Astrocyte (in vitro differentiated cells and primary cell): Measurements from ENCODE around the gene EYS. TPM values are rescaled to one million over a fixed set of nuclear protein-coding genes. Genes with fewer than 3 reads are reported as not detected.
"Not testable (repeated sequence)": the region's sequence is repeated elsewhere in the genome, so short reads cannot be mapped to it uniquely, and the experiment has no call there.

Source experiments
- DNase-seq: peaks from one replicate; pipeline ENCODE4 v3.0.0-alpha.2; 2010; ENCODE audit warnings: low read depth
- FAIRE-seq: peaks from 2 replicates; lab custom pipeline; 2011; peaks lifted over from hg19 to GRCh38; lab: Jason Lieb, UNC
- H2AFZ ChIP-seq: 2 replicates; pipeline ENCODE4 v1.6.0; 2012; ENCODE audit warnings: low read depth, low read length, inconsistent platforms
- H3K27ac ChIP-seq: 2 replicates; pipeline ENCODE4 v1.5.1; 2011; ENCODE audit warnings: low read depth, low read length, inconsistent platforms
- H3K27me3 ChIP-seq: 2 replicates; pipeline ENCODE4 v1.6.0; 2011; ENCODE audit warnings: low read length, inconsistent platforms; ENCODE audit not compliant: insufficient read depth
- H3K36me3 ChIP-seq: 2 replicates; pipeline ENCODE4 v1.5.1; 2011; ENCODE audit warnings: low read length, inconsistent platforms; ENCODE audit not compliant: insufficient read depth
- H3K4me1 ChIP-seq: 2 replicates; pipeline ENCODE4 v1.5.1; 2011; ENCODE audit warnings: low read length, inconsistent platforms; ENCODE audit not compliant: insufficient read depth
- H3K4me2 ChIP-seq: 2 replicates; pipeline ENCODE4 v1.6.0; 2012; ENCODE audit warnings: low read length, inconsistent platforms
- H3K4me3 ChIP-seq: 2 replicates; pipeline ENCODE4 v1.5.1; 2011; ENCODE audit warnings: low read depth, mild to moderate bottlenecking, low read length, inconsistent platforms; ENCODE audit not compliant: insufficient read depth
- H3K79me2 ChIP-seq: 2 replicates; pipeline ENCODE4 v1.6.0; 2012; ENCODE audit warnings: mild to moderate bottlenecking, low read length, inconsistent platforms; ENCODE audit not compliant: insufficient read depth
- H3K9ac ChIP-seq: 2 replicates; pipeline ENCODE4 v1.6.0; 2012; ENCODE audit warnings: mild to moderate bottlenecking, low read length, inconsistent platforms
- H3K9me3 ChIP-seq: 2 replicates; pipeline ENCODE4 v1.5.1; 2012; ENCODE audit warnings: low read depth, mild to moderate bottlenecking, low read length, inconsistent platforms; ENCODE audit not compliant: insufficient read depth
- H4K20me1 ChIP-seq: 2 replicates; pipeline ENCODE4 v1.6.0; 2012; ENCODE audit warnings: low read length, inconsistent platforms; ENCODE audit not compliant: insufficient read depth
- H3K27ac Mint-ChIP-seq: one replicate; pipeline ENCODE4 v1.8.0; 2021; ENCODE audit warnings: mild to moderate bottlenecking, mixed read lengths; ENCODE audit not compliant: unreplicated experiment
- H3K27me3 Mint-ChIP-seq: one replicate; pipeline ENCODE4 v1.8.0; 2021; ENCODE audit warnings: low read depth, mixed read lengths; ENCODE audit not compliant: unreplicated experiment
- H3K36me3 Mint-ChIP-seq: one replicate; pipeline ENCODE4 v1.8.0; 2021; ENCODE audit warnings: low read depth, mixed read lengths; ENCODE audit not compliant: unreplicated experiment
- H3K4me1 Mint-ChIP-seq: one replicate; pipeline ENCODE4 v1.8.0; 2021; ENCODE audit warnings: low read depth, mixed read lengths; ENCODE audit not compliant: unreplicated experiment
- H3K4me3 Mint-ChIP-seq: one replicate; pipeline ENCODE4 v1.8.0; 2021; ENCODE audit warnings: mild to moderate bottlenecking, moderate library complexity, mixed read lengths; ENCODE audit not compliant: unreplicated experiment
- H3K9me3 Mint-ChIP-seq: one replicate; pipeline ENCODE4 v1.8.0; 2021; ENCODE audit warnings: mild to moderate bottlenecking, mixed read lengths; ENCODE audit not compliant: unreplicated experiment
- EZH2 ChIP-seq: IDR thresholded peaks from 2 replicates; pipeline ENCODE4 v1.6.1; 2012; ENCODE audit warnings: mild to moderate bottlenecking, low read length, inconsistent platforms; ENCODE audit not compliant: insufficient read depth
- total RNA-seq: library from RNA; stranded (reverse); gene quantifications from 2 replicates; pipeline ENCODE4 v1.2.1, GENCODE V29; 2021
- TF ChIP-seq, protein P1 (sequence below): IDR thresholded peaks from 2 replicates; pipeline ENCODE4 v1.5.1; 2011; ENCODE audit warnings: low read depth, mild to moderate bottlenecking, inconsistent platforms, low read length, moderate library complexity; ENCODE audit not compliant: insufficient read depth

The EYS gene
- total RNA-seq, 1 donor from 2014 or later = 0.16 TPM

- FAIRE-seq = no peak
Measured at GRCh38 chr6:63742060-63742459, 1965.0 kb downstream of the EYS start.

GRCh38 chr6:63740709-63741108 lies 1966.3 kb downstream of the EYS start:
- Mint-ChIP-seq H3K9me3 (peaks cover 2% of the 10 kb centered on the region), H3K4me3 (no peak overlapping the region), H3K27me3 (no peaks in the 10 kb centered on the region), H3K27ac (no peak overlapping the region), H3K4me1 (peaks cover 12% of the 10 kb centered on the region), H3K36me3 (no peaks in the 10 kb centered on the region)
- Histone ChIP-seq H3K9me3 (no peaks in the 10 kb centered on the region), H3K27me3 (no peaks in the 10 kb centered on the region), H3K4me2 (peak overlapping the region; percentile 20), H3K4me3 (no peak overlapping the region), H3K27ac (no peak overlapping the region), H3K9ac (no peak overlapping the region), H3K4me1 (peaks cover 7% of the 10 kb centered on the region), H2AFZ (no peak overlapping the region), H3K79me2 (no peaks in the 10 kb centered on the region), H4K20me1 (no peaks in the 10 kb centered on the region), H3K36me3 (no peaks in the 10 kb centered on the region)
- FAIRE-seq (peak; percentile 43), DNase-seq (peak; percentile 89)
- TF ChIP-seq EZH2 = no peak
- TF ChIP-seq, protein P1, sequence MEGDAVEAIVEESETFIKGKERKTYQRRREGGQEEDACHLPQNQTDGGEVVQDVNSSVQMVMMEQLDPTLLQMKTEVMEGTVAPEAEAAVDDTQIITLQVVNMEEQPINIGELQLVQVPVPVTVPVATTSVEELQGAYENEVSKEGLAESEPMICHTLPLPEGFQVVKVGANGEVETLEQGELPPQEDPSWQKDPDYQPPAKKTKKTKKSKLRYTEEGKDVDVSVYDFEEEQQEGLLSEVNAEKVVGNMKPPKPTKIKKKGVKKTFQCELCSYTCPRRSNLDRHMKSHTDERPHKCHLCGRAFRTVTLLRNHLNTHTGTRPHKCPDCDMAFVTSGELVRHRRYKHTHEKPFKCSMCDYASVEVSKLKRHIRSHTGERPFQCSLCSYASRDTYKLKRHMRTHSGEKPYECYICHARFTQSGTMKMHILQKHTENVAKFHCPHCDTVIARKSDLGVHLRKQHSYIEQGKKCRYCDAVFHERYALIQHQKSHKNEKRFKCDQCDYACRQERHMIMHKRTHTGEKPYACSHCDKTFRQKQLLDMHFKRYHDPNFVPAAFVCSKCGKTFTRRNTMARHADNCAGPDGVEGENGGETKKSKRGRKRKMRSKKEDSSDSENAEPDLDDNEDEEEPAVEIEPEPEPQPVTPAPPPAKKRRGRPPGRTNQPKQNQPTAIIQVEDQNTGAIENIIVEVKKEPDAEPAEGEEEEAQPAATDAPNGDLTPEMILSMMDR = no peak

More at GRCh38 chr6:63742060-63742459, 1965.0 kb downstream of the EYS start:
- peaks cover 2% of the 10 kb centered on the region for H3K9me3 Mint-ChIP-seq
- Histone ChIP-seq H3K36me3 (no peaks in the 10 kb centered on the region), H3K27me3 (no peaks in the 10 kb centered on the region), H3K9ac (no peak overlapping the region), H3K27ac (no peak overlapping the region), H2AFZ (no peak overlapping the region), H3K4me2 (no peak overlapping the region), H4K20me1 (no peaks in the 10 kb centered on the region), H3K4me1 (peaks cover 7% of the 10 kb centered on the region), H3K9me3 (no peaks in the 10 kb centered on the region), H3K4me3 (no peak overlapping the region), H3K79me2 (no peaks in the 10 kb centered on the region)
- H3K36me3 Mint-ChIP-seq = no peaks in the 10 kb centered on the region
- no peak overlapping the region for H3K4me3 Mint-ChIP-seq
- TF ChIP-seq, protein P1 = no peak
- H3K4me1 Mint-ChIP-seq = peaks cover 12% of the 10 kb centered on the region
- no peaks in the 10 kb centered on the region for H3K27me3 Mint-ChIP-seq
- DNase-seq = no peak
- no peak overlapping the region for H3K27ac Mint-ChIP-seq

- H3K79me2 ChIP-seq = no peaks in the 10 kb centered on the region
- no peaks in the 10 kb centered on the region for H3K9me3 ChIP-seq
- no peak overlapping the region for H3K4me2 ChIP-seq
- H3K27me3 Mint-ChIP-seq = no peaks in the 10 kb centered on the region
- no peaks in the 10 kb centered on the region for H4K20me1 ChIP-seq
- no peak overlapping the region for H3K4me3 Mint-ChIP-seq
- H3K36me3 Mint-ChIP-seq = no peaks in the 10 kb centered on the region
- peaks cover 2% of the 10 kb centered on the region for H3K9me3 Mint-ChIP-seq
- no peak overlapping the region for H3K9ac ChIP-seq
- no peak overlapping the region for H2AFZ ChIP-seq
- H3K4me1 ChIP-seq = peaks cover 7% of the 10 kb centered on the region
- no peaks in the 10 kb centered on the region for H3K36me3 ChIP-seq
- H3K4me3 ChIP-seq = no peak overlapping the region
- DNase-seq (no peak), FAIRE-seq (no peak)
- no peak for TF ChIP-seq EZH2
- TF ChIP-seq, protein P1 = no peak
- H3K4me1 Mint-ChIP-seq = peaks cover 12% of the 10 kb centered on the region
- H3K27ac ChIP-seq = no peak overlapping the region
- H3K27ac Mint-ChIP-seq = no peak overlapping the region
- no peaks in the 10 kb centered on the region for H3K27me3 ChIP-seq
Measured at GRCh38 chr6:63739094-63739687, 1967.8 kb downstream of the EYS start.

DNA sequence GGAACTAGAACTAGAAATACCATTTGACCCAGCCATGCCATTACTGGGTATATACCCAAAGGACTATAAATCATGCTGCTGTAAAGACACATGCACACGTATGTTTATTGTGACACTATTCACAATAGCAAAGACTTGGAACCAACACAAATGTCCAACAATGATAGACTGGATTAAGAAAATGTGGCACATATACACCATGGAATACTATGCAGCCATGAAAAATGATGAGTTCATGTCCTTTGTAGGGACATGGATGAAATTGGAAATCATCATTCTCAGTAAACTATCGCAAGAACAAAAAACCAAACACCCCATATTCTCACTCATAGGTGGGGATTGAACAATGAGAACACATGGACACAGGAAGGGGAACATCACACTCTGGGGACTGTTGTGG lies 1968.8 kb downstream of the EYS start:
- not testable (repeated sequence) for H3K9ac ChIP-seq, H3K4me1 ChIP-seq, H3K79me2 ChIP-seq, H3K36me3 ChIP-seq, H3K4me2 ChIP-seq, H3K36me3 Mint-ChIP-seq, H3K27ac ChIP-seq, H2AFZ ChIP-seq, H3K9me3 Mint-ChIP-seq, FAIRE-seq, H3K27me3 ChIP-seq, H3K9me3 ChIP-seq, H3K27ac Mint-ChIP-seq, DNase-seq, H3K4me3 Mint-ChIP-seq, H3K4me3 ChIP-seq, H3K27me3 Mint-ChIP-seq, H4K20me1 ChIP-seq
- H3K4me1 Mint-ChIP-seq = peaks cover 12% of the 10 kb centered on the region
